GM12878 (cell line): ENCODE data around the gene ARMC3. TPM values are rescaled to one million over a fixed set of nuclear protein-coding genes. Genes with fewer than 3 reads are reported as not detected.
A peak's percentile ranks its signal among the peaks of the same experiment; 100 is the strongest.

Experiments
- ATAC-seq: fragments of 200-7000 bp; cut with Tn5 transposase; 3 replicates; pipeline ENCODE4 v1.9.1; 2020; ENCODE audit warnings: mild to moderate bottlenecking, moderate library complexity
- BruUV-seq: library from RNA; stranded (reverse); fragments of 400-500 nt; replicated peaks from 2 replicates; lab custom pipeline; 2021; lab: Mats Ljungman, UMichigan
- CTCF ChIA-PET: fragments of 300-600 bp; sonication (Branson Sonifier 250); formaldehyde crosslinking; extraction: SDS; loops from one replicate; lab custom pipeline; 2021; ENCODE audit warnings: inconsistent platforms; lab: Yijun Ruan, JAX
- POLR2A ChIA-PET: fragments of 350-600 bp; formaldehyde crosslinking; extraction: SDS; loops from one replicate; lab custom pipeline; 2021; ENCODE audit warnings: inconsistent platforms; lab: Charles Lee
- RAD21 ChIA-PET: fragments of 300-600 bp; sonication (Branson Sonifier 250); formaldehyde crosslinking; loops from one replicate; lab custom pipeline; 2023; ENCODE audit warnings: antibody characterized with exemption; ENCODE audit not compliant: unreplicated experiment; lab: Charles Lee
- SMC1A ChIA-PET: fragments of 300-600 bp; sonication (Branson Sonifier 250); formaldehyde crosslinking; loops from one replicate; lab custom pipeline; 2023; ENCODE audit not compliant: unreplicated experiment, uncharacterized antibody; lab: Charles Lee
- DNase-seq: peaks from one replicate; pipeline ENCODE4 v3.0.0-alpha.2; 2011; ENCODE audit warnings: low read depth, low spot score
- FAIRE-seq: peaks from 3 replicates; lab custom pipeline; 2011; peaks lifted over from hg19 to GRCh38; lab: Jason Lieb, UNC
- H2AFZ ChIP-seq: 2 replicates; pipeline ENCODE4 v1.6.0; 2011; ENCODE audit warnings: low read depth, low read length, control low read depth; ENCODE audit not compliant: control insufficient read depth
- H3K27ac ChIP-seq: 2 replicates; pipeline ENCODE4 v1.5.1; 2011; ENCODE audit warnings: control low read depth; ENCODE audit not compliant: control insufficient read depth, insufficient read depth
- H3K27me3 ChIP-seq, 2 experiments: replicated peaks in 1 of 2; 2 replicates each; pipeline versions ENCODE4 v1.6.0 to v1.6.1; 2011; ENCODE audit warnings: low read length in 1 of 2; ENCODE audit not compliant: control insufficient read depth in 2 of 2, insufficient read depth in 2 of 2
- H3K36me3 ChIP-seq, 2 experiments: 2 replicates each; pipeline ENCODE4 v1.5.1; 2011; ENCODE audit warnings: low read length in 1 of 2; ENCODE audit not compliant: control insufficient read depth in 2 of 2, insufficient read depth in 2 of 2
- H3K4me1 ChIP-seq: 2 replicates; pipeline ENCODE4 v1.6.1; 2011; ENCODE audit warnings: mild to moderate bottlenecking, low read length, moderate library complexity, mixed read lengths; ENCODE audit not compliant: control insufficient read depth, insufficient read depth
- H3K4me2 ChIP-seq: 2 replicates; pipeline ENCODE4 v1.6.0; 2011; ENCODE audit warnings: control low read depth; ENCODE audit not compliant: control insufficient read depth, insufficient read depth
- H3K4me3 ChIP-seq: fragments of 200-600 bp; sonication (generic); 2 replicates; pipeline ENCODE4 v1.5.1; 2016
- H3K79me2 ChIP-seq: 2 replicates; pipeline ENCODE4 v1.6.0; 2011; ENCODE audit warnings: low read length; ENCODE audit not compliant: control insufficient read depth, insufficient read depth
- H3K9ac ChIP-seq: 2 replicates; pipeline ENCODE4 v1.8.0; 2011; ENCODE audit warnings: low read length, control low read depth, mixed read lengths; ENCODE audit not compliant: control insufficient read depth, insufficient read depth
- H3K9me3 ChIP-seq: replicated peaks from 3 replicates; pipeline ENCODE4 v1.5.1; 2011; ENCODE audit warnings: mild to moderate bottlenecking, low read length; ENCODE audit not compliant: control insufficient read depth, insufficient read depth
- H4K20me1 ChIP-seq: 2 replicates; pipeline ENCODE4 v1.6.0; 2011; ENCODE audit not compliant: control insufficient read depth, insufficient read depth
- BHLHE40 ChIP-seq, 2 experiments: fragments of 450-650 bp in 1 of 2; IDR thresholded peaks; 2 replicates each; pipeline ENCODE4 v1.6.1; 2011 to 2017; ENCODE audit warnings: low read depth in 2 of 2, borderline replicate concordance in 1 of 2, improper control_type of control experiment in 1 of 2, low read length in 1 of 2, mild to moderate bottlenecking in 1 of 2
- CEBPB ChIP-seq, 2 experiments: fragments of 150-350 bp in 1 of 2; IDR thresholded peaks; 2 replicates each; pipeline ENCODE4 v1.6.1; 2012 to 2014; ENCODE audit warnings: low read depth in 2 of 2, low read length in 2 of 2, borderline replicate concordance in 1 of 2, inconsistent platforms in 1 of 2
- CTCF ChIP-seq, 3 experiments: IDR thresholded peaks in 2 of 3; conservative IDR thresholded peaks in 1 of 3; 2 replicates each; pipeline ENCODE4 v1.5.1; 2011; ENCODE audit warnings: low read depth in 3 of 3, low read length in 3 of 3, mild to moderate bottlenecking in 3 of 3, control low read depth in 2 of 3, moderate library complexity in 2 of 3, inconsistent platforms in 1 of 3, mixed read lengths in 1 of 3; ENCODE audit not compliant: control insufficient read depth in 2 of 3, insufficient read depth in 1 of 3; ENCODE audit errors: extremely low read depth in 1 of 3
- IKZF2 ChIP-seq, 2 experiments: fragments of 450-650 bp; IDR thresholded peaks; 2 replicates each; pipeline ENCODE4 v1.6.1; 2017; ENCODE audit warnings: mild to moderate bottlenecking in 2 of 2, moderate library complexity in 2 of 2
- MTA2 ChIP-seq: fragments of 450-650 bp; IDR thresholded peaks from 2 replicates; pipeline ENCODE4 v1.6.1; 2016; ENCODE audit warnings: low read depth, mild to moderate bottlenecking, moderate library complexity
- NR2C1 ChIP-seq: fragments of 450-650 bp; IDR thresholded peaks from 2 replicates; pipeline ENCODE4 v1.6.1; 2017; ENCODE audit warnings: antibody characterized with exemption, mild to moderate bottlenecking, moderate library complexity
- RAD21 ChIP-seq: IDR thresholded peaks from 2 replicates; pipeline ENCODE4 v1.6.1; 2011; ENCODE audit warnings: mild to moderate bottlenecking, low read depth, low read length, moderate library complexity; ENCODE audit not compliant: insufficient read depth
- RAD51 ChIP-seq: fragments of 450-650 bp; IDR thresholded peaks from 2 replicates; pipeline ENCODE4 v1.6.1; 2016; ENCODE audit warnings: moderate library complexity, mild to moderate bottlenecking, inconsistent platforms
- RUNX3 ChIP-seq: IDR thresholded peaks from 2 replicates; pipeline ENCODE4 v1.6.1; 2012; ENCODE audit warnings: low read length, inconsistent platforms
- SMC3 ChIP-seq: IDR thresholded peaks from 2 replicates; pipeline ENCODE4 v1.6.1; 2011; ENCODE audit warnings: low read length, improper control_type of control experiment, borderline replicate concordance
- SPI1 ChIP-seq: IDR thresholded peaks from 2 replicates; pipeline ENCODE4 v1.6.1; 2011; ENCODE audit warnings: low read depth, mild to moderate bottlenecking, low read length, moderate library complexity, borderline replicate concordance; ENCODE audit not compliant: insufficient read depth
- SREBF1 ChIP-seq: IDR thresholded peaks from 2 replicates; pipeline ENCODE4 v1.6.1; 2012; ENCODE audit warnings: mild to moderate bottlenecking, low read length
- TCF3 ChIP-seq: IDR thresholded peaks from 2 replicates; pipeline ENCODE4 v1.6.1; 2012; ENCODE audit warnings: low read depth, mild to moderate bottlenecking, low read length, borderline replicate concordance; ENCODE audit not compliant: insufficient read depth
- YY1 ChIP-seq: IDR thresholded peaks from 2 replicates; pipeline ENCODE4 v1.6.1; 2011; ENCODE audit warnings: low read depth, mild to moderate bottlenecking, low read length
- WGBS: methylation state at CpG from one replicate; pipeline ENCODE4 v1.1.6; 2016; ENCODE audit warnings: low lambda C conversion rate; ENCODE audit not compliant: insufficient replicate concordance, insufficient coverage; ENCODE audit errors: missing lambda C conversion rate; 5-methylcytosine and 5-hydroxymethylcytosine counted together
- in situ Hi-C: fragments of 300-500 bp; cut with MboI; formaldehyde crosslinking; loops from 9 replicates; pipeline ENCODE4 v1.14.3; 2018; ENCODE audit warnings: mixed read lengths
- intact Hi-C: fragments of 100-400 bp; cut with micrococcal nuclease; formaldehyde crosslinking; loops from one replicate; pipeline ENCODE4 v1.14.2; 2022; ENCODE audit not compliant: unreplicated experiment
- polyA plus RNA-seq, 11 experiments: library from polyadenylated mRNA; depleted of rRNA in 4 of 11; unstranded in 6 of 11; stranded (reverse) in 5 of 11; fragments of >200 nt; fragmentation: Nextera tagmentation in 4 of 11; fragmentation: Illumina TruSeq in 1 of 11; extraction: Ambion mirVana in 4 of 11; extraction: Trizol in 1 of 11; gene quantifications; 1 replicate in 1 of 11; 2 replicates in 10 of 11; pipeline versions ENCODE4 v1.2.1 to v1.2.3, GENCODE V29; 2011 to 2016; ENCODE audit warnings: inconsistent platforms in 2 of 11, missing spikeins in 2 of 11, low read depth in 1 of 11
- total RNA-seq, 4 experiments: library from RNA; depleted of rRNA in 3 of 4; stranded (reverse); fragments of >200 nt in 3 of 4; fragmentation: Illumina TruSeq in 1 of 4; extraction: Trizol in 1 of 4; gene quantifications; 2 replicates each; pipeline versions ENCODE4 v1.2.1 to v1.2.3, GENCODE V29; 2013 to 2021
- TF ChIP-seq, protein P1 (sequence below): fragments of 450-650 bp; IDR thresholded peaks from 2 replicates; pipeline ENCODE4 v1.6.1; 2018; ENCODE audit warnings: borderline replicate concordance, mild to moderate bottlenecking; ENCODE audit not compliant: partially characterized antibody

The ARMC3 gene
- total and polyA plus RNA-seq, 10 of the 15 experiments (the other 5 are each of a cell fraction or from before 2014, with no cell fraction given): 0.01 to 0.06 TPM; not detected in 8

- intact Hi-C loops: loop anchor here (1.0 to 10.0 kb wide), 4 partner anchors 79 to 1071 kb away; no protein-coding TSS in a partner anchor
- Histone ChIP-seq H2AFZ (peak overlapping the region; percentile 21), H3K79me2 (no peaks in the 10 kb centered on the region), H4K20me1 (no peaks in the 10 kb centered on the region), H3K4me2 (no peak overlapping the region), H3K4me3 (no peak overlapping the region), H3K36me3 (no peaks in the 10 kb centered on the region), H3K27ac (no peak overlapping the region), H3K9ac (no peak overlapping the region), H3K27me3 (no peaks in the 10 kb centered on the region), H3K4me1 (peaks cover 28% of the 10 kb centered on the region), H3K9me3 (no peaks in the 10 kb centered on the region)
- POLR2A ChIA-PET: no interaction called here
- DNase-seq: peak; percentile 27
- RAD21 ChIA-PET: no interaction called here
- peak; percentile 64 for FAIRE-seq
- no peak for TF ChIP-seq RAD51
- no peak for TF ChIP-seq SPI1
- TF ChIP-seq NR2C1: no peak
- TF ChIP-seq TCF3: no peak
- 0 out of 4 replicates have a peak, but pooled peaks of 1 of the 2 experiments have one; percentile 6 for TF ChIP-seq BHLHE40 (IDR thresholded peaks at IDR 0.05; ENCODE audit: borderline replicate concordance in 1 of 2, low read depth in 2 of 2, low read length in 1 of 2)
- peak; percentile 85 for TF ChIP-seq RAD21
- TF ChIP-seq MTA2: no peak
- TF ChIP-seq SREBF1: no peak
- TF ChIP-seq SMC3: peak; percentile 55
- TF ChIP-seq, protein P1, sequence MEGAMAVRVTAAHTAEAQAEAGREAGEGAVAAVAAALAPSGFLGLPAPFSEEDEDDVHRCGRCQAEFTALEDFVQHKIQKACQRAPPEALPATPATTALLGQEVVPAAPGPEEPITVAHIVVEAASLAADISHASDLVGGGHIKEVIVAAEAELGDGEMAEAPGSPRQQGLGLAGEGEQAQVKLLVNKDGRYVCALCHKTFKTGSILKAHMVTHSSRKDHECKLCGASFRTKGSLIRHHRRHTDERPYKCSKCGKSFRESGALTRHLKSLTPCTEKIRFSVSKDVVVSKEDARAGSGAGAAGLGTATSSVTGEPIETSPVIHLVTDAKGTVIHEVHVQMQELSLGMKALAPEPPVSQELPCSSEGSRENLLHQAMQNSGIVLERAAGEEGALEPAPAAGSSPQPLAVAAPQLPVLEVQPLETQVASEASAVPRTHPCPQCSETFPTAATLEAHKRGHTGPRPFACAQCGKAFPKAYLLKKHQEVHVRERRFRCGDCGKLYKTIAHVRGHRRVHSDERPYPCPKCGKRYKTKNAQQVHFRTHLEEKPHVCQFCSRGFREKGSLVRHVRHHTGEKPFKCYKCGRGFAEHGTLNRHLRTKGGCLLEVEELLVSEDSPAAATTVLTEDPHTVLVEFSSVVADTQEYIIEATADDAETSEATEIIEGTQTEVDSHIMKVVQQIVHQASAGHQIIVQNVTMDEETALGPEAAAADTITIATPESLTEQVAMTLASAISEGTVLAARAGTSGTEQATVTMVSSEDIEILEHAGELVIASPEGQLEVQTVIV: no peak
- peak; percentile 46; the same call in 1 of the 2 replicates for TF ChIP-seq YY1
- no peak for TF ChIP-seq CEBPB (IDR thresholded peaks at IDR 0.05; ENCODE audit: borderline replicate concordance in 1 of 2, low read depth in 2 of 2, low read length in 2 of 2)
- 0 out of 2 replicates have a peak, but pooled peaks have one; percentile 5 for TF ChIP-seq RUNX3
- peak; percentile 79 to 81 (median 80) for TF ChIP-seq CTCF (IDR thresholded peaks at IDR 0.05 in 2 of 3, conservative IDR thresholded peaks at IDR 0.05 in 1 of 3; ENCODE audit: control insufficient read depth in 2 of 3, extremely low read depth in 1 of 3, insufficient read depth in 1 of 3, low read depth in 3 of 3, low read length in 3 of 3)
- TF ChIP-seq IKZF2 (IDR thresholded peaks at IDR 0.05): no peak
- SMC1A ChIA-PET: no interaction called here
- peak; percentile 84 for ATAC-seq
- BruUV-seq: no TSS peak
- in situ Hi-C loops: no loop called here
- CTCF ChIA-PET: interaction anchor here (0.6 to 1.5 kb wide), 3 partner anchors 12 to 79 kb away, joined by 3 to 8 read pairs (median 4); no protein-coding TSS in a partner anchor
- WGBS: 36% methylated on average over 14 of the region's 16 CpGs
Observed at GRCh38 chr10:23067939-23068775, 140.3 kb downstream of the ARMC3 start.
